ENCODE data around the gene PAPOLB.
A peak's percentile ranks its signal among the peaks of the same experiment; 100 is the strongest.

The PAPOLB gene

GRCh38 chr7:4824120-4824775 is 37.6 kb downstream of the PAPOLB start:
- no peak for DNase-seq (ENCODE audit: low read depth, low spot score)

- DNase-seq (ENCODE audit: low read depth, low spot score), result no peak
Observed at GRCh38 chr7:4823441-4824119, 38.2 kb downstream of the PAPOLB start.

- DNase-seq (ENCODE audit: low read depth, low spot score), result no peak
Observed at GRCh38 chr7:4822677-4823076, 39.2 kb downstream of the PAPOLB start.

GRCh38 chr7:4820967-4821471 is 40.8 kb downstream of the PAPOLB start:
- DNase-seq (ENCODE audit: low read depth, low spot score), result no peak

GRCh38 chr7:4820405-4820966 is 41.3 kb downstream of the PAPOLB start:
- DNase-seq (ENCODE audit: low read depth, low spot score), result no peak

- peak; percentile 49 for DNase-seq (ENCODE audit: low read depth, low spot score)
Observed at GRCh38 chr7:4819560-4820404, 42.0 kb downstream of the PAPOLB start.

- DNase-seq (ENCODE audit: low read depth, low spot score), result no peak
Observed at GRCh38 chr7:4818000-4818794, 43.6 kb downstream of the PAPOLB start.

GRCh38 chr7:4817178-4817901 is 44.5 kb downstream of the PAPOLB start:
- no peak for DNase-seq (ENCODE audit: low read depth, low spot score)

- no peak for DNase-seq (ENCODE audit: low read depth, low spot score)
Observed at GRCh38 chr7:4816419-4817080, 45.3 kb downstream of the PAPOLB start.

- DNase-seq (ENCODE audit: low read depth, low spot score), result no peak
Observed at GRCh38 chr7:4815609-4816418, 46.0 kb downstream of the PAPOLB start.

- DNase-seq (ENCODE audit: low read depth, low spot score), result no peak
Observed at GRCh38 chr7:4815121-4815520, 46.7 kb downstream of the PAPOLB start.

- DNase-seq (ENCODE audit: low read depth, low spot score), result no peak
Observed at GRCh38 chr7:4814433-4814832, 47.4 kb downstream of the PAPOLB start.

- DNase-seq (ENCODE audit: low read depth, low spot score), result no peak
Observed at GRCh38 chr7:4809666-4810065, 52.2 kb downstream of the PAPOLB start.

GRCh38 chr7:4809091-4809591 is 52.7 kb downstream of the PAPOLB start:
- no peak for DNase-seq (ENCODE audit: low read depth, low spot score)

GRCh38 chr7:4808565-4808964 is 53.3 kb downstream of the PAPOLB start:
- DNase-seq (ENCODE audit: low read depth, low spot score), result no peak

GRCh38 chr7:4808026-4808425 is 53.8 kb downstream of the PAPOLB start:
- DNase-seq (ENCODE audit: low read depth, low spot score), result no peak

Measured in ELF-1 (cell line).